PC-9 (cell line): ENCODE results near the gene IL16. TPM values are rescaled to one million over a fixed set of nuclear protein-coding genes. Genes with fewer than 3 reads are reported as not detected.

Source experiments
- BruUV-seq: library from RNA; stranded (reverse); fragments of 400-500 nt; replicated peaks from 2 replicates; lab custom pipeline; 2021; lab: Mats Ljungman, UMichigan
- CTCF ChIA-PET: fragments of 300-600 bp; sonication (Branson Sonifier 250); formaldehyde crosslinking; loops from one replicate; lab custom pipeline; 2022; ENCODE audit warnings: antibody characterized with exemption; lab: Charles Lee
- POLR2A ChIA-PET: fragments of 300-600 bp; sonication (Branson Sonifier 250); formaldehyde crosslinking; loops from one replicate; lab custom pipeline; 2022; ENCODE audit warnings: antibody characterized with exemption; ENCODE audit not compliant: unreplicated experiment; lab: Charles Lee
- DNase-seq, 2 experiments: peaks; one replicate each; pipeline versions ENCODE4 v3.0.0 to v3.0.0-alpha.2; 2015 to 2022; ENCODE audit warnings: mixed read lengths in 1 of 2
- H2AFZ ChIP-seq: fragments of 200-600 bp; sonication (generic); 2 replicates; pipeline ENCODE4 v1.8.1; 2017; ENCODE audit warnings: antibody characterized with exemption
- H3F3A ChIP-seq: fragments of 200-600 bp; sonication (generic); 2 replicates; pipeline ENCODE4 v1.8.1; 2017; ENCODE audit warnings: antibody characterized with exemption, mild to moderate bottlenecking, low read depth; ENCODE audit not compliant: insufficient read depth
- H3K27ac ChIP-seq: fragments of 200-600 bp; sonication (generic); 2 replicates; pipeline ENCODE4 v1.6.1; 2016; ENCODE audit warnings: mixed run types
- H3K27me3 ChIP-seq: fragments of 200-600 bp; sonication (generic); 2 replicates; pipeline ENCODE4 v1.6.1; 2016; ENCODE audit warnings: low read depth, mixed run types; ENCODE audit not compliant: insufficient read depth
- H3K36me3 ChIP-seq: fragments of 200-600 bp; sonication (generic); 2 replicates; pipeline ENCODE4 v1.6.1; 2016; ENCODE audit warnings: low read depth, mixed run types
- H3K4me1 ChIP-seq: fragments of 200-600 bp; sonication (generic); replicated peaks from 2 replicates; pipeline ENCODE4 v1.6.1; 2016; ENCODE audit warnings: mixed run types; ENCODE audit not compliant: insufficient read depth
- H3K4me2 ChIP-seq: fragments of 200-600 bp; sonication (generic); 2 replicates; pipeline ENCODE4 v1.6.1; 2017; ENCODE audit warnings: mixed run types
- H3K4me3 ChIP-seq: fragments of 200-600 bp; sonication (generic); 2 replicates; pipeline ENCODE4 v1.6.1; 2016; ENCODE audit warnings: mixed run types
- H3K79me2 ChIP-seq: fragments of 200-600 bp; sonication (generic); 2 replicates; pipeline ENCODE4 v1.6.1; 2017; ENCODE audit warnings: low read depth, mixed run types
- H3K9me2 ChIP-seq: fragments of 200-600 bp; sonication (generic); 2 replicates; pipeline ENCODE4 v1.8.1; 2017; ENCODE audit warnings: mild to moderate bottlenecking; ENCODE audit not compliant: insufficient read depth
- H3K9me3 ChIP-seq: fragments of 200-600 bp; sonication (generic); 2 replicates; pipeline ENCODE4 v1.8.1; 2016; ENCODE audit warnings: low read depth; ENCODE audit not compliant: insufficient read depth
- H4K20me1 ChIP-seq: fragments of 200-600 bp; sonication (generic); 2 replicates; pipeline ENCODE4 v1.8.1; 2017; ENCODE audit not compliant: insufficient read depth
- EZH2 ChIP-seq: fragments of 200-600 bp; sonication (generic); IDR thresholded peaks from 2 replicates; pipeline ENCODE4 v1.8.0; 2017; ENCODE audit warnings: antibody characterized with exemption, low read depth
- intact Hi-C: fragments of 100-400 bp; cut with micrococcal nuclease; formaldehyde crosslinking; loops from one replicate; pipeline ENCODE4 v1.10.0; 2022; ENCODE audit not compliant: unreplicated experiment
- total RNA-seq: library from RNA; stranded (reverse); gene quantifications from 2 replicates; pipeline ENCODE4 v1.2.3, GENCODE V29; 2021
- TF ChIP-seq, protein P1 (sequence below): fragments of 200-600 bp; sonication (generic); conservative IDR thresholded peaks from 2 replicates; pipeline ENCODE4 v1.6.1; 2017; ENCODE audit warnings: mixed run types, antibody characterized with exemption, mild to moderate bottlenecking, moderate library complexity

The IL16 gene
- total RNA-seq, 1 experiment from 2014 or later, result 0.50 TPM

DNA sequence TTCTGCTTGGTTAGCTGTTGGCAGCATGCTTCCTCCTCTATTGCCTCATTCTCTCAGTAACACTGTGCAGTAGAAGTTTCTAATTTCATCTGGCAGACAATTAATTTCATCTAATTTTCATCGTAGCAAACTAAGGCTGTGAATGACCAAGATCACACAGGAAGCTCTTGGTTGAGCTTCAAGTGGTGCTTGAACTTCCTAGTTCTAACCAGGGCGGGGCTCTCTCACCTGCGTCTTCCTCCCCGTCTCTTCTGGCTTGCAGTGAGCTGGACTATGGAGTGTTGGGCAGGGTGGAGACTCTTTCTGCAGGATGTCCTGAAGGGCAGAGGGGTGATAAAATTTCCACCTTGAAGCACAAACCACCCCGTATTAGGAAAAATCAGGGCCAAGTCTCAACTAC lies 2.0 kb upstream of the IL16 start:
- Histone ChIP-seq H3K9me3 (no peaks in the 10 kb centered on the region), H3K4me3 (no peak overlapping the region), H3K9me2 (no peaks in the 10 kb centered on the region), H3F3A (no peaks in the 10 kb centered on the region), H2AFZ (no peak overlapping the region), H3K36me3 (no peaks in the 10 kb centered on the region), H3K79me2 (no peaks in the 10 kb centered on the region), H3K4me1 (no peaks in the 10 kb centered on the region), H4K20me1 (no peaks in the 10 kb centered on the region), H3K27me3 (peaks cover 92% of the 10 kb centered on the region), H3K27ac (no peak overlapping the region), H3K4me2 (no peak overlapping the region)
- intact Hi-C loops, result no loop called here
- BruUV-seq, result no TSS peak
- DNase-seq, result no peak
- TF ChIP-seq EZH2, result no peak
- TF ChIP-seq, protein P1, sequence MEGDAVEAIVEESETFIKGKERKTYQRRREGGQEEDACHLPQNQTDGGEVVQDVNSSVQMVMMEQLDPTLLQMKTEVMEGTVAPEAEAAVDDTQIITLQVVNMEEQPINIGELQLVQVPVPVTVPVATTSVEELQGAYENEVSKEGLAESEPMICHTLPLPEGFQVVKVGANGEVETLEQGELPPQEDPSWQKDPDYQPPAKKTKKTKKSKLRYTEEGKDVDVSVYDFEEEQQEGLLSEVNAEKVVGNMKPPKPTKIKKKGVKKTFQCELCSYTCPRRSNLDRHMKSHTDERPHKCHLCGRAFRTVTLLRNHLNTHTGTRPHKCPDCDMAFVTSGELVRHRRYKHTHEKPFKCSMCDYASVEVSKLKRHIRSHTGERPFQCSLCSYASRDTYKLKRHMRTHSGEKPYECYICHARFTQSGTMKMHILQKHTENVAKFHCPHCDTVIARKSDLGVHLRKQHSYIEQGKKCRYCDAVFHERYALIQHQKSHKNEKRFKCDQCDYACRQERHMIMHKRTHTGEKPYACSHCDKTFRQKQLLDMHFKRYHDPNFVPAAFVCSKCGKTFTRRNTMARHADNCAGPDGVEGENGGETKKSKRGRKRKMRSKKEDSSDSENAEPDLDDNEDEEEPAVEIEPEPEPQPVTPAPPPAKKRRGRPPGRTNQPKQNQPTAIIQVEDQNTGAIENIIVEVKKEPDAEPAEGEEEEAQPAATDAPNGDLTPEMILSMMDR, result no peak
- POLR2A ChIA-PET, result no interaction called here
- CTCF ChIA-PET, result no interaction called here

DNA sequence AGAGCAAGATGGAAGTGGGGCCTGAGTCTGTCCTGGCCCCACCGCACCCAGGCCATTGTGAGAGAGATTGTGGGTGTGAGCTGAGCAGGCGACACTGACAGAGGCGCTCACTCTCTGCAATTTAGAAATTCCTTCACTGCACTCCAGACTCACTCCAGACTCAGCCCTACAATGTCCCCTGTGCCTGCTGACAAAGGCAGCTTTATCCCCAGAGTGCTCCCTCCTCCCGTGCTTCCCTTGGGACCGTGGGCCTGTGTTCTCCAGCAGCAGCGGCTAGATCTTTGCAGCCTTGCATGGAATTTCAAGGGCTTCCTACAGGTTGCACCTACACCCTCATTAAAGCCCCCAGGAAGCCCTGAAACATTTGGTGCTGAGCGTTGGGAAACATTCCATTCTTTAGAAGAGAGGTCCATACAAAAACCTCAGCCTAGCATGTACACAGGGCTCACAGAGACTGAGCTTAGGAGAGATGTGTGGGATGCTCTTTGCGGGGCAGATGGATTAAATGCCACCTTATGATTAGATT lies 1.3 kb upstream of the IL16 start:
- H3K27ac ChIP-seq, result no peak overlapping the region
- peaks cover 87% of the 10 kb centered on the region for H3K27me3 ChIP-seq
- H4K20me1 ChIP-seq, result no peaks in the 10 kb centered on the region
- no peak for TF ChIP-seq EZH2
- TF ChIP-seq, protein P1, result no peak
- H3F3A ChIP-seq, result no peaks in the 10 kb centered on the region
- CTCF ChIA-PET, result no interaction called here
- intact Hi-C loops, result no loop called here
- H3K79me2 ChIP-seq, result no peaks in the 10 kb centered on the region
- no peak overlapping the region for H2AFZ ChIP-seq
- H3K9me3 ChIP-seq, result no peaks in the 10 kb centered on the region
- no peaks in the 10 kb centered on the region for H3K9me2 ChIP-seq
- no peaks in the 10 kb centered on the region for H3K36me3 ChIP-seq
- H3K4me2 ChIP-seq, result no peak overlapping the region
- H3K4me1 ChIP-seq, result no peaks in the 10 kb centered on the region
- POLR2A ChIA-PET, result no interaction called here
- BruUV-seq, result no TSS peak
- DNase-seq, result no peak
- no peak overlapping the region for H3K4me3 ChIP-seq

DNA sequence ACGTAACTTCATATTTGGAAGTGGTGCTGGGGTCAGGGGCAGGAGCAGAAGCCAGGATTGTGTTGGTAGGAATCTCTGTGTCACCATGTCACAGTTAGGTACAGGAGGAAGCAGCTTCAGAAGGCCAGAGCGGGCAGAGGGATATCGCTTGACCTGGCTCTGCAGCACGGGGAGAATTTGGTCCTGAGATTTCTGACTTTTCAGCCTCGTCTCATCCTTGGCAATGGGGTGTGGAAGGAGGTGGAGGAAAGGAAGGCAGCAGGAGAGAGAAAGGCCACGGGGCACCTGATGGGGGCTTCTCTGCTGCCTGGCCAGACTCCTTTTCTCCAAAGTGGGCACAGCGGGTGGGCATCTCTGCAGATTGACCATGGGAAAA lies 564 bp downstream of the IL16 start:
- no peaks in the 10 kb centered on the region for H4K20me1 ChIP-seq
- H3K27me3 ChIP-seq, result peaks cover 69% of the 10 kb centered on the region
- TF ChIP-seq, protein P1, result no peak
- no peak for TF ChIP-seq EZH2
- no peaks in the 10 kb centered on the region for H3K4me1 ChIP-seq
- no peaks in the 10 kb centered on the region for H3F3A ChIP-seq
- CTCF ChIA-PET, result no interaction called here
- H3K4me3 ChIP-seq, result no peak overlapping the region
- no peak overlapping the region for H2AFZ ChIP-seq
- H3K4me2 ChIP-seq, result no peak overlapping the region
- no peaks in the 10 kb centered on the region for H3K9me2 ChIP-seq
- no peak overlapping the region for H3K27ac ChIP-seq
- BruUV-seq, result no TSS peak
- no peaks in the 10 kb centered on the region for H3K79me2 ChIP-seq
- DNase-seq, result no peak
- no peaks in the 10 kb centered on the region for H3K9me3 ChIP-seq
- intact Hi-C loops, result no loop called here
- H3K36me3 ChIP-seq, result no peaks in the 10 kb centered on the region
- POLR2A ChIA-PET, result no interaction called here
